ENCODE measurements around the gene PALD1. TPM values are rescaled to one million over a fixed set of nuclear protein-coding genes. Genes with fewer than 3 reads are reported as not detected.
"Not testable (repeated sequence)": the region's sequence is repeated elsewhere in the genome, so short reads cannot be mapped to it uniquely, and the experiment has no call there.

Gene PALD1
- total RNA-seq, 6 experiments from 2014 or later, result 0.81 to 2.9 (median 1.3) TPM

DNA sequence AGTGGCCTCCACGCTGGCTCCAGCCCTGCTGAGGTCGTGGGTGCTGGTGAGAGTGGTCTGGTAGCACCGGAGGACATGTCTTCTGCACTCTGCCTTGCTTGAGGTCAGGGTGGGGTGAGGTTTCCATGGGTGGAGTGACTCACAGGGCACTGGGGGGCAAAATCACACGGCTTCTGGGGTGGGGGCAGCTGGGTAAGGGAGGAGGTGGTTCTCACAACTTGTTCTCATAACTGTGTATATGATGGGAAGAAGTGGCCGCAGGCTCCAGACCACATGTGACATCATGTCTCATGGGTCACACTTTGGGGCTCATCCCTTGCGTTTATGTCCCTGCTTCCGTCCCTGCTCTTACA, 124.9 kb downstream of the PALD1 start:
- Histone ChIP-seq H3K27me3 (no peaks in the 10 kb centered on the region), H3K4me3 (no peak overlapping the region), H3K9me3 (no peaks in the 10 kb centered on the region), H3K36me3 (no peaks in the 10 kb centered on the region), H3K4me1 (no peaks in the 10 kb centered on the region), H3K27ac (peak overlapping the region in 1 of 3 donors; percentile 43)
- ATAC-seq, result peak in 3 of 4 donors; percentile 19 to 46 (median 37)
- intact Hi-C loops (cut with DNase I), result no loop called here
- TF ChIP-seq POLR2A (IDR thresholded peaks at IDR 0.05) (no peak), CTCF (IDR thresholded peaks at IDR 0.05) (no peak)
- whole genome bisulfite sequencing (ENCODE audit: insufficient coverage, low coverage, low lambda C conversion rate, missing lambda C conversion rate), result 40% methylated on average over 3 of the region's 7 CpGs
- DNase-seq, result no peak

GRCh38 chr10:70604106-70604505, 125.5 kb downstream of the PALD1 start:
- no peaks in the 10 kb centered on the region for H3K36me3 ChIP-seq
- H3K4me1 ChIP-seq, result no peaks in the 10 kb centered on the region
- DNase-seq (no peak), ATAC-seq (no peak)
- no peak for TF ChIP-seq POLR2A (IDR thresholded peaks at IDR 0.05)
- no peak for TF ChIP-seq CTCF (IDR thresholded peaks at IDR 0.05)
- WGBS (ENCODE audit: insufficient coverage, low coverage, low lambda C conversion rate, missing lambda C conversion rate), result 48% methylated on average over 4 of the region's 4 CpGs
- H3K27ac ChIP-seq, result no peak overlapping the region
- no peaks in the 10 kb centered on the region for H3K9me3 ChIP-seq
- no peaks in the 10 kb centered on the region for H3K27me3 ChIP-seq
- no peak overlapping the region for H3K4me3 ChIP-seq
- intact Hi-C loops (cut with DNase I), result no loop called here

DNA sequence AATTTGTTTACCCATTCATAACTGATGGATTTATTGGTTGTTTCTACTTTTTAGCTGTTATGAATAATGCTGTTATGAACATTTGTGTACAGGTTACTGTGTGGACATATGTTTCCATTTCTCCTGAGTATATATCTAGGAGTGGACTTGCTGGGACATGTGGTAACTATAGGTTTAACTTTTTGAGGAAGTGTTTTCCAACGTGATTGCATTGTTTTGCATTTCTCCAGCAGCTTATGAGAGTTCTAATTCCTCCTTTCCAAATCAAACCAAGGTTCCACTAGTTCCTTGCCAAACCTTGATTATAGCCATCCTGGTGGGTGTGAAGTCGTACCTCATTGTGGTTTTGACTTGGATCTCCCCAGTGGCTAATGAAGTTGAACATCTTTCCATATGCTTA, 126.6 kb downstream of the PALD1 start:
- no peaks in the 10 kb centered on the region for H3K4me1 ChIP-seq
- no peaks in the 10 kb centered on the region for H3K9me3 ChIP-seq
- H3K36me3 ChIP-seq, result no peaks in the 10 kb centered on the region
- WGBS (ENCODE audit: insufficient coverage, low coverage, low lambda C conversion rate, missing lambda C conversion rate), result 53% methylated on average over 2 of the region's 2 CpGs
- ATAC-seq (no peak), DNase-seq (no peak)
- TF ChIP-seq POLR2A (IDR thresholded peaks at IDR 0.05) (no peak), CTCF (IDR thresholded peaks at IDR 0.05) (no peak)
- H3K27ac ChIP-seq, result no peak overlapping the region
- H3K4me3 ChIP-seq, result no peak overlapping the region
- no peaks in the 10 kb centered on the region for H3K27me3 ChIP-seq
- intact Hi-C loops (cut with DNase I), result no loop called here

GRCh38 chr10:70607936-70608335, 129.4 kb downstream of the PALD1 start:
- intact Hi-C loops (cut with DNase I), result no loop called here
- Histone ChIP-seq H3K4me3 (no peak overlapping the region), H3K27me3 (no peaks in the 10 kb centered on the region), H3K4me1 (no peaks in the 10 kb centered on the region), H3K36me3 (no peaks in the 10 kb centered on the region), H3K9me3 (no peaks in the 10 kb centered on the region), H3K27ac (no peak overlapping the region)
- WGBS (ENCODE audit: insufficient coverage, low coverage, low lambda C conversion rate, missing lambda C conversion rate), result 81% methylated on average over 3 of the region's 4 CpGs
- no peak for ATAC-seq
- TF ChIP-seq POLR2A (IDR thresholded peaks at IDR 0.05) (no peak), CTCF (IDR thresholded peaks at IDR 0.05) (no peak)
- no peak for DNase-seq

DNA sequence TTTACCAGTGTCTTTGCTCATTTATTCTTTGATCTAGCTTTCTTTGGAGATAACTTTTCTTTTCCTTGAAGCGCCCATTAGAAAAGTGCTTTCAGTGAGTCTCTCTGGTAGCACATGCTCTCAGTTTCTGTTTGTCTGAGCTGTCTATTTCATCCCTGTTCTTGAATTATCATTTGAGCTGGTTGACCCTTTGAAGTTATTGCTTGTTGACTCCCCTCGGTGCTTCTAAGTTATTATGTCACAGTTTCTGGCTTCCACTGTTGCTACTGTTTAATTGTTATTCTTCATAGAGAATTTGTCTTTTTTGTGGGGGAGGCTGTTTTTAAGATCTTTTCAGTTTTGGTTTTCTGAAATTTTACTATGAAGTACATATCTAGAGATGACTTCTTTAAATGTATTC, 135.4 kb downstream of the PALD1 start:
- no peaks in the 10 kb centered on the region for H3K27me3 ChIP-seq
- TF ChIP-seq CTCF (IDR thresholded peaks at IDR 0.05) (no peak), POLR2A (IDR thresholded peaks at IDR 0.05) (no peak)
- H3K4me1 ChIP-seq, result no peaks in the 10 kb centered on the region
- DNase-seq (no peak), ATAC-seq (no peak)
- H3K9me3 ChIP-seq, result no peaks in the 10 kb centered on the region
- H3K27ac ChIP-seq, result no peak overlapping the region
- H3K4me3 ChIP-seq, result no peak overlapping the region
- 59% methylated on average over 2 of the region's 2 CpGs for WGBS (ENCODE audit: insufficient coverage, low coverage, low lambda C conversion rate, missing lambda C conversion rate)
- intact Hi-C loops (cut with DNase I), result no loop called here
- no peaks in the 10 kb centered on the region for H3K36me3 ChIP-seq

GRCh38 chr10:70614364-70614763, 135.8 kb downstream of the PALD1 start:
- DNase-seq; H3K9me3 ChIP-seq; ATAC-seq; H3K27ac ChIP-seq; H3K36me3 ChIP-seq; H3K27me3 ChIP-seq; intact Hi-C loops (cut with DNase I); H3K4me3 ChIP-seq; H3K4me1 ChIP-seq: not testable (repeated sequence)
- 69% methylated on average over 3 of the region's 3 CpGs for WGBS (ENCODE audit: insufficient coverage, low coverage, low lambda C conversion rate, missing lambda C conversion rate)

All from right lobe of liver (tissue), 6 donors.